Tibial nerve (tissue), 4 donors: Measurements from ENCODE around the gene NAGA.

Experiments
- CTCF ChIP-seq, 5 experiments: fragments of 200-600 bp in 3 of 5; fragments of 450-650 bp in 2 of 5; sonication (generic) in 3 of 5; IDR thresholded peaks; one replicate each; pipeline ENCODE4 v1.5.1; 2016 to 2019; ENCODE audit warnings: antibody characterized with exemption in 5 of 5, mild to moderate bottlenecking in 3 of 5, moderate library complexity in 2 of 5
- EP300 ChIP-seq, 2 donors: sonication (generic); formaldehyde crosslinking; IDR thresholded peaks; one replicate each; pipeline ENCODE4 v1.6.1; 2017; ENCODE audit warnings: antibody characterized with exemption in 2 of 2, mild to moderate bottlenecking in 1 of 2

GRCh38 chr22:42060489-42060888, 10.1 kb downstream of the NAGA start:
- TF ChIP-seq CTCF (IDR thresholded peaks at IDR 0.05), result no peak
- TF ChIP-seq EP300 (IDR thresholded peaks at IDR 0.05), result no peak
